ENCODE data around the gene RTN4RL2.

- TF ChIP-seq POLR2A (IDR thresholded peaks at IDR 0.05) = no peak
- TF ChIP-seq, protein P1, sequence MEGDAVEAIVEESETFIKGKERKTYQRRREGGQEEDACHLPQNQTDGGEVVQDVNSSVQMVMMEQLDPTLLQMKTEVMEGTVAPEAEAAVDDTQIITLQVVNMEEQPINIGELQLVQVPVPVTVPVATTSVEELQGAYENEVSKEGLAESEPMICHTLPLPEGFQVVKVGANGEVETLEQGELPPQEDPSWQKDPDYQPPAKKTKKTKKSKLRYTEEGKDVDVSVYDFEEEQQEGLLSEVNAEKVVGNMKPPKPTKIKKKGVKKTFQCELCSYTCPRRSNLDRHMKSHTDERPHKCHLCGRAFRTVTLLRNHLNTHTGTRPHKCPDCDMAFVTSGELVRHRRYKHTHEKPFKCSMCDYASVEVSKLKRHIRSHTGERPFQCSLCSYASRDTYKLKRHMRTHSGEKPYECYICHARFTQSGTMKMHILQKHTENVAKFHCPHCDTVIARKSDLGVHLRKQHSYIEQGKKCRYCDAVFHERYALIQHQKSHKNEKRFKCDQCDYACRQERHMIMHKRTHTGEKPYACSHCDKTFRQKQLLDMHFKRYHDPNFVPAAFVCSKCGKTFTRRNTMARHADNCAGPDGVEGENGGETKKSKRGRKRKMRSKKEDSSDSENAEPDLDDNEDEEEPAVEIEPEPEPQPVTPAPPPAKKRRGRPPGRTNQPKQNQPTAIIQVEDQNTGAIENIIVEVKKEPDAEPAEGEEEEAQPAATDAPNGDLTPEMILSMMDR (IDR thresholded peaks at IDR 0.05) = no peak
- TF ChIP-seq POLR2AphosphoS5 (IDR thresholded peaks at IDR 0.05) = no peak
- no peak for TF ChIP-seq EP300 (IDR thresholded peaks at IDR 0.05)
Observed at GRCh38 chr11:57474803-57475115, 14.4 kb downstream of the RTN4RL2 start.

Data from upper lobe of left lung (tissue), 4 donors.